ENCODE results near the gene EPN1. TPM values are rescaled to one million over a fixed set of nuclear protein-coding genes. Genes with fewer than 3 reads are reported as not detected.
"Not testable (repeated sequence)": the region's sequence is repeated elsewhere in the genome, so short reads cannot be mapped to it uniquely, and the experiment has no call there.

EPN1 gene
- polyA plus RNA-seq, 3 donors, result 71.6 to 117 (median 89.0) TPM

GRCh38 chr19:55698256-55698655, 23.2 kb downstream of the EPN1 start:
- H3K27ac ChIP-seq (ENCODE audit: low read depth, low read length), result no peak overlapping the region
- WGBS, 3 donors, result 95 to 98% (median 97%) methylated on average over 17 of the region's 17 CpGs

- H3K27ac ChIP-seq (ENCODE audit: low read depth, low read length), result no peak overlapping the region
- 82 to 85% (median 85%) methylated on average over 11 of the region's 11 CpGs for WGBS, 3 donors
These were observed 24.2 kb downstream of the EPN1 start for GRCh38 chr19:55699221-55699620.

GRCh38 chr19:55700813-55701212, 25.8 kb downstream of the EPN1 start:
- H3K27ac ChIP-seq (ENCODE audit: low read depth, low read length), result no peak overlapping the region
- 93 to 95% (median 95%) methylated on average over 12 of the region's 12 CpGs for WGBS, 3 donors

GRCh38 chr19:55702131-55702627, 27.2 kb downstream of the EPN1 start:
- 26 to 79% (median 77%) methylated on average over 13 of the region's 13 CpGs for WGBS, 3 donors
- no peak overlapping the region for H3K27ac ChIP-seq (ENCODE audit: low read depth, low read length)

GRCh38 chr19:55703790-55704215, 28.8 kb downstream of the EPN1 start:
- whole genome bisulfite sequencing, 3 donors, result 37 to 54% (median 51%) methylated on average over 38 of the region's 38 CpGs

GRCh38 chr19:55704494-55705245, 29.6 kb downstream of the EPN1 start:
- 92 to 94% (median 93%) methylated on average over 15 of the region's 15 CpGs for WGBS, 3 donors
- H3K27ac ChIP-seq (ENCODE audit: low read depth, low read length), result no peak overlapping the region

More at GRCh38 chr19:55703790-55704215, 28.8 kb downstream of the EPN1 start:
- no peak overlapping the region for H3K27ac ChIP-seq (ENCODE audit: low read depth, low read length)

GRCh38 chr19:55705972-55706371, 30.9 kb downstream of the EPN1 start:
- 93 to 97% (median 96%) methylated on average over 3 of the region's 3 CpGs for WGBS, 3 donors
- no peak overlapping the region for H3K27ac ChIP-seq (ENCODE audit: low read depth, low read length)

GRCh38 chr19:55711719-55712118, 36.7 kb downstream of the EPN1 start:
- no peak overlapping the region for H3K27ac ChIP-seq (ENCODE audit: low read depth, low read length)
- 72 to 78% (median 72%) methylated on average over 18 of the region's 18 CpGs for WGBS, 3 donors

- no peak overlapping the region for H3K27ac ChIP-seq (ENCODE audit: low read depth, low read length)
- WGBS, 3 donors, result 65 to 85% (median 80%) methylated on average over 2 of the region's 3 CpGs
These were observed 38.0 kb downstream of the EPN1 start for GRCh38 chr19:55712804-55713631.

GRCh38 chr19:55716531-55716930, 41.5 kb downstream of the EPN1 start:
- 76 to 87% (median 85%) methylated on average over 15 of the region's 15 CpGs for WGBS, 3 donors
- H3K27ac ChIP-seq (ENCODE audit: low read depth, low read length), result no peak overlapping the region

GRCh38 chr19:55717251-55717650, 42.2 kb downstream of the EPN1 start:
- 69 to 75% (median 71%) methylated on average over 11 of the region's 11 CpGs for WGBS, 3 donors
- H3K27ac ChIP-seq (ENCODE audit: low read depth, low read length), result no peak overlapping the region

- H3K27ac ChIP-seq (ENCODE audit: low read depth, low read length), result not testable (repeated sequence)
- 30 to 43% (median 40%) methylated on average over 13 of the region's 13 CpGs for WGBS, 3 donors
These were observed 43.1 kb downstream of the EPN1 start for GRCh38 chr19:55717879-55718711.

- H3K27ac ChIP-seq (ENCODE audit: low read depth, low read length), result no peak overlapping the region
- 62 to 74% (median 70%) methylated on average over 5 of the region's 5 CpGs for WGBS, 3 donors
These were observed 45.3 kb downstream of the EPN1 start for GRCh38 chr19:55720214-55720746.

GRCh38 chr19:55720801-55721200, 45.8 kb downstream of the EPN1 start:
- WGBS, 3 donors, result 78 to 93% (median 84%) methylated on average over 3 of the region's 3 CpGs
- no peak overlapping the region for H3K27ac ChIP-seq (ENCODE audit: low read depth, low read length)

- WGBS, 3 donors, result 87 to 92% (median 91%) methylated on average over 8 of the region's 8 CpGs
- H3K27ac ChIP-seq (ENCODE audit: low read depth, low read length), result no peak overlapping the region
These were observed 48.5 kb downstream of the EPN1 start for GRCh38 chr19:55723491-55723890.

GRCh38 chr19:55730378-55730777, 55.4 kb downstream of the EPN1 start:
- H3K27ac ChIP-seq (ENCODE audit: low read depth, low read length), result not testable (repeated sequence)
- WGBS, 3 donors, result 76 to 87% (median 87%) methylated on average over 2 of the region's 2 CpGs

GRCh38 chr19:55738302-55738701, 63.3 kb downstream of the EPN1 start, which contains the start of gene NLRP9:
Gene NLRP9, minus strand, starts transcription at chr19:55738402. Its CDS starts 28 bp downstream, at chr19:55738374.
- no peak within 1 kb of the TSS for H3K27ac ChIP-seq (ENCODE audit: low read depth, low read length)
- WGBS, 3 donors, result 89 to 93% (median 89%) methylated on average over 3 of the region's 3 CpGs

GRCh38 chr19:55750715-55751114, 75.7 kb downstream of the EPN1 start:
- WGBS, 3 donors, result 79 to 92% (median 88%) methylated on average over 6 of the region's 6 CpGs
- no peak overlapping the region for H3K27ac ChIP-seq (ENCODE audit: low read depth, low read length)
